Measurements from ENCODE around the gene CCDC69. TPM values are rescaled to one million over a fixed set of nuclear protein-coding genes. Genes with fewer than 3 reads are reported as not detected.

Gene CCDC69
- total RNA-seq, 1 donor from 2014 or later, result 3.4 TPM

DNA sequence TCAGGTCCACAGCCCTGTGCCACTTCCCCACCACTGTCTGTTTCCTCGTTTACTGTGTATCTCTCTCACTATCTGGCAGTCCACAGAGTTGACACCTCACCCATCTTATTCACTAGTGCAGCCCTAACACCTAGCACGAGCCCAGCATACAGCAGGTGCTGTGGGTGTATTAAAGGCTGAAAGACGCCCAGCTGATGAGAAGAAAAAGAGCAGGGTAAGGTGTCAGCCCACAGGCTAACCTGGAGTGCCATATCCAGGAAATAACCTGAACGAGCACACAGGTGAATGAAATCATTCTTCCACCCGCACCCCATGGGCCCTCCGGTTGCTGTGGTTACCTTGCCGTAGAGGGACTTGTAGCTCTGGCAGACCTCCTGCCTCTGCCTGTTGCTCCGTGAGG lies 84.9 kb downstream of the CCDC69 start:
- no peak for DNase-seq (ENCODE audit: low read depth)
- TF ChIP-seq, protein P1, sequence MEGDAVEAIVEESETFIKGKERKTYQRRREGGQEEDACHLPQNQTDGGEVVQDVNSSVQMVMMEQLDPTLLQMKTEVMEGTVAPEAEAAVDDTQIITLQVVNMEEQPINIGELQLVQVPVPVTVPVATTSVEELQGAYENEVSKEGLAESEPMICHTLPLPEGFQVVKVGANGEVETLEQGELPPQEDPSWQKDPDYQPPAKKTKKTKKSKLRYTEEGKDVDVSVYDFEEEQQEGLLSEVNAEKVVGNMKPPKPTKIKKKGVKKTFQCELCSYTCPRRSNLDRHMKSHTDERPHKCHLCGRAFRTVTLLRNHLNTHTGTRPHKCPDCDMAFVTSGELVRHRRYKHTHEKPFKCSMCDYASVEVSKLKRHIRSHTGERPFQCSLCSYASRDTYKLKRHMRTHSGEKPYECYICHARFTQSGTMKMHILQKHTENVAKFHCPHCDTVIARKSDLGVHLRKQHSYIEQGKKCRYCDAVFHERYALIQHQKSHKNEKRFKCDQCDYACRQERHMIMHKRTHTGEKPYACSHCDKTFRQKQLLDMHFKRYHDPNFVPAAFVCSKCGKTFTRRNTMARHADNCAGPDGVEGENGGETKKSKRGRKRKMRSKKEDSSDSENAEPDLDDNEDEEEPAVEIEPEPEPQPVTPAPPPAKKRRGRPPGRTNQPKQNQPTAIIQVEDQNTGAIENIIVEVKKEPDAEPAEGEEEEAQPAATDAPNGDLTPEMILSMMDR (conservative IDR thresholded peaks at IDR 0.05; ENCODE audit: low read depth, low read length), result no peak

DNA sequence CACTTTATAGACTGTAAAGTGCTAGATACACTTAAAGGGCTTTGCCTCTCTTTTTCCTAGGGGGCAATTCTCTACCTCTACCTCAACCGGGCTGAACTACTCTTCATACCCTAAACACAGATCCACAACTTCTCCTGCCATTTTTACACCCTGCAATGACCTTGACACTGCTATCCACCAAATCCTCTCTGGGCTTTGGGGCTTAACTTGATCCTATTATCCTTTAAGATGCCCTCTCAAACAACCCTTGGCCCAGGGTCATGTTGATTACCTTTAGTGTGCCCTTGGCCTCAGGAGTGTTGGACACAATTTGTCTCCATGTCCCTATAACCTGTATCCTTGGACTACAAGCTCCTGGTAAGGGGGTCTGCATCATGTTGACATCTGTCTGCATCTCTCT lies 85.8 kb downstream of the CCDC69 start:
- TF ChIP-seq, protein P1 (conservative IDR thresholded peaks at IDR 0.05; ENCODE audit: low read depth, low read length), result no peak
- no peak for DNase-seq (ENCODE audit: low read depth)
- no peak overlapping the region for H3K4me3 ChIP-seq (ENCODE audit: low read depth, low read length)

More for the DNA sequence above, 84.9 kb downstream of the CCDC69 start:
- no peak overlapping the region for H3K4me3 ChIP-seq (ENCODE audit: low read depth, low read length)

DNA sequence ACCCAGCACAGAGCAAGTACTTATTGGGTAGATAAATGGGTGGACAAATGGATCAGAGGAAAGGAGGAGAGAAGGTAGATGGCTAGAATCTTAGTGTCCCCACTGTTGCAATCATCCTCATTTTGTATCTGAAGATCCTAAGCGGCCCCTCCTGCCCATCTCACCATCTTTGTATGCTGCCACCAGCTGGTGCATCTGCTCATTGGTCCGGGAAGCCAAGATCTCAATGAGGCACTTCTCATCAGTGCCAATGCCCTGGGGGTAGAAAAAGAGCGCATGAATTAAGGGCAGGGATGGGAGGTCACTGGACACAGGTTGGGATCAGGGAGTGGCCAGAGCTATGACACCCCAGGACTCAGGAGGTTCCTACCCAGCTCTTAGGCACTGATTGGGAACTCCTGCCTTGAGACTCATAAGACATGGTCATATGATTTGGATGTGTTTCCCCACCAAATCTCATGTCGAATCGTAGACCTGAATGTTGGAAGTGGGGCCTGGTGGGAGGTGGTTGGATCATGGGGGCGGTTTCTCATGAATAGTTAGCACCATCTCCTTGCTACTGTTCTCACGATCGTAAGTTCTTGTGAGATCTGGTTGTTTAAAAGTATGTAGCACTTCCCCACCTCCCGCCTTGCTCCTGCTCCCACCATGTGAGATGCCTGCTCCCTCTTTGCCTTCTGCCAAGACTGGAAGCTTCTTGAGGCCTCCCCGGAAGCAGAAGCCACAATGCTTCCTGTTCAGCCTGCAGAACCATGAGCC lies 86.6 kb downstream of the CCDC69 start:
- TF ChIP-seq, protein P1 (conservative IDR thresholded peaks at IDR 0.05; ENCODE audit: low read depth, low read length), result no peak
- no peak overlapping the region for H3K4me3 ChIP-seq (ENCODE audit: low read depth, low read length)
- DNase-seq (ENCODE audit: low read depth), result no peak

DNA sequence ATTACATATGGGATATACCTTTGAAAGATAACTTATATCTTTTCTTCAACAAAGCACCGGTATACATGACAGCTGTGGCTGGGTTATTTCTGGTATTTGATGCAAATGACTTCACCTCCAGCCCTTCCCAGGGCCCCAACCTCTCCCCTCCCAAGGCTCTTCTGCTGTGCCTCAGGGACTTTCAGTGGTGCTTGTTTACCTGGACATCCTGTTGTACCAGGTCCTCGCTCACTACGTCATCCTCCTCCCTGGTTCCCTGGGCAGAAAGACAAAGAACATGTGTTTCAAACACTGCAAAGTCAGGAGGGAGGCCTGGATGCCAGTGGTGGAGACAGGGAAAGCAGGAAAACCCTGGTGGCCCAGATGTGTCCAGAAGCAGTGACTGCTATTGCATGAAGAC lies 89.7 kb downstream of the CCDC69 start:
- no peak for DNase-seq (ENCODE audit: low read depth)
- H3K4me3 ChIP-seq (ENCODE audit: low read depth, low read length), result no peak overlapping the region
- TF ChIP-seq, protein P1 (conservative IDR thresholded peaks at IDR 0.05; ENCODE audit: low read depth, low read length), result no peak

DNA sequence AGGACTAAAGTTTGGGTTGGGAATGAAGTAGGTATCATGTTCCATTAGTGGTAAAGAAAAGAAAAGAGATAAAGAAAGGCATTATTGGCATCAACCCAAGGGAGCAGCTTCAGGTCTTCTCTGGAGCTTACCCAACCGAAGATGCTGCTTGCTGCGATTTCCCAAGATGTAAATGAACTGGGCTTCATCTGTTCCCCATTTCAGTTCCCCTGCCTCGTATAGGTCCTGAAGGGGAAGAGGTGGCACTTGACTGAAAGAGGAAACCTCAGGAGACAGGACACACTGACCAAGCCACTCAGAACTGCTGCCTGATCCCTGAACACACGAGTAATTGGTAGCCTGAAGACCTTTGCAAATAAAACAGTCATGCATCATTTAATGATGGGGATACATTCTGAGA lies 90.9 kb downstream of the CCDC69 start:
- TF ChIP-seq, protein P1 (conservative IDR thresholded peaks at IDR 0.05; ENCODE audit: low read depth, low read length), result no peak
- no peak for DNase-seq (ENCODE audit: low read depth)
- no peak overlapping the region for H3K4me3 ChIP-seq (ENCODE audit: low read depth, low read length)

Other genes starting within 250 kb of the CCDC69 start
- gene GPX3, start 203.5 kb downstream of the CCDC69 start, total RNA-seq, result 9.3 and 10.9 TPM in 2 replicates
- gene TNIP1, start 143.1 kb downstream of the CCDC69 start, total RNA-seq, result 241 and 255 TPM in 2 replicates
- gene ANXA6, start 66.3 kb downstream of the CCDC69 start, total RNA-seq, result 83.6 and 135 TPM in 2 replicates
- gene GM2A, start 29.1 kb upstream of the CCDC69 start, total RNA-seq, result 16.1 and 18.0 TPM in 2 replicates
- not detected in 2 replicates for gene SLC36A3, start 79.7 kb upstream of the CCDC69 start, total RNA-seq
- gene SLC36A2, start 123.5 kb upstream of the CCDC69 start, total RNA-seq, result not detected in 2 replicates
- 2.4 and 4.6 TPM in 2 replicates for gene SLC36A1, start 223.5 kb upstream of the CCDC69 start, total RNA-seq

Measured in epithelial cell of proximal tubule (primary cell).